Endothelial cell of umbilical vein (primary cell): ENCODE data around the gene POU6F1. TPM values are rescaled to one million over a fixed set of nuclear protein-coding genes. Genes with fewer than 3 reads are reported as not detected.

ENCODE experiments used
- BruUV-seq: library from RNA; stranded (reverse); fragments of 400-500 nt; replicated peaks from 2 replicates; lab custom pipeline; 2021; lab: Mats Ljungman, UMichigan
- CTCF ChIA-PET: fragments of 300-600, 350-600 bp; sonication (Branson Sonifier 250); formaldehyde crosslinking; loops from one replicate; lab custom pipeline; 2021; ENCODE audit warnings: antibody characterized with exemption, inconsistent platforms; lab: Charles Lee
- POLR2A ChIA-PET: fragments of 300-600, 350-600 bp; sonication (Branson Sonifier 250); formaldehyde crosslinking; loops from one replicate; lab custom pipeline; 2021; ENCODE audit warnings: antibody characterized with exemption, inconsistent platforms; lab: Charles Lee
- DNase-seq: peaks from one replicate; pipeline ENCODE4 v3.0.0-alpha.2; 2011; ENCODE audit warnings: low read depth, low spot score
- FAIRE-seq: peaks from 2 replicates; lab custom pipeline; 2011; peaks lifted over from hg19 to GRCh38; lab: Jason Lieb, UNC
- H2AFZ ChIP-seq: 2 replicates; pipeline ENCODE4 v1.6.0; 2012; ENCODE audit warnings: low read depth, low read length, control low read depth, inconsistent platforms
- H3K27ac ChIP-seq: 2 replicates; pipeline ENCODE4 v1.5.1; 2011; ENCODE audit warnings: low read depth, mild to moderate bottlenecking, control low read depth, low read length, moderate library complexity; ENCODE audit not compliant: insufficient read depth
- H3K27me3 ChIP-seq, 2 experiments: 2 replicates each; pipeline versions ENCODE4 v1.6.0 to v1.6.1; 2011; ENCODE audit warnings: low read length in 2 of 2, mixed read lengths in 1 of 2; ENCODE audit not compliant: control insufficient read depth in 2 of 2, insufficient read depth in 2 of 2
- H3K36me3 ChIP-seq, 2 experiments: 2 replicates in 1 of 2; 3 replicates in 1 of 2; pipeline ENCODE4 v1.5.1; 2011; ENCODE audit warnings: low read length in 2 of 2, mild to moderate bottlenecking in 1 of 2, moderate library complexity in 1 of 2; ENCODE audit not compliant: control insufficient read depth in 2 of 2, insufficient read depth in 2 of 2; ENCODE audit errors: extremely low read depth in 1 of 2
- H3K4me1 ChIP-seq: 3 replicates; pipeline ENCODE4 v1.5.1; 2011; ENCODE audit warnings: mild to moderate bottlenecking, low read length; ENCODE audit not compliant: control insufficient read depth, insufficient read depth; ENCODE audit errors: extremely low read depth
- H3K4me2 ChIP-seq: 2 replicates; pipeline ENCODE4 v1.6.1; 2011; ENCODE audit warnings: low read length, control low read depth, mixed read lengths; ENCODE audit not compliant: insufficient read depth
- H3K4me3 ChIP-seq, 3 experiments: fragments of 200-600 bp in 1 of 3; sonication (generic), shearing (Covaris generic) in 1 of 3; replicated peaks in 1 of 3; 2 replicates each; pipeline ENCODE4 v1.5.1; 2011 to 2016; ENCODE audit warnings: control low read depth in 3 of 3, low read length in 3 of 3, mild to moderate bottlenecking in 2 of 3, inconsistent platforms in 1 of 3, low read depth in 1 of 3, moderate library complexity in 1 of 3; ENCODE audit not compliant: insufficient read depth in 1 of 3
- H3K79me2 ChIP-seq: 2 replicates; pipeline ENCODE4 v1.6.0; 2012; ENCODE audit warnings: low read length, inconsistent platforms; ENCODE audit not compliant: control insufficient read depth, insufficient read depth
- H3K9ac ChIP-seq: replicated peaks from 2 replicates; pipeline ENCODE3; 2011; ENCODE audit warnings: low read length, control low read depth; ENCODE audit not compliant: insufficient read depth; ENCODE audit errors: extremely low read depth
- H3K9me1 ChIP-seq: replicated peaks from 3 replicates; pipeline ENCODE4 v1.6.0; 2011; ENCODE audit warnings: mild to moderate bottlenecking, low read length; ENCODE audit not compliant: control insufficient read depth, insufficient read depth; ENCODE audit errors: extremely low read depth
- H3K9me3 ChIP-seq: replicated peaks from 2 replicates; pipeline ENCODE4 v1.5.1; 2012; ENCODE audit warnings: low read length, inconsistent platforms; ENCODE audit not compliant: control insufficient read depth, insufficient read depth
- H4K20me1 ChIP-seq: replicated peaks from 2 replicates; pipeline ENCODE3; 2011; ENCODE audit warnings: mild to moderate bottlenecking, low read length; ENCODE audit not compliant: control insufficient read depth, insufficient read depth; ENCODE audit errors: extremely low read depth
- FOS ChIP-seq: IDR thresholded peaks from 2 replicates; pipeline ENCODE4 v1.6.1; 2011; ENCODE audit warnings: mild to moderate bottlenecking, low read length, moderate library complexity, borderline replicate concordance; ENCODE audit not compliant: insufficient read depth
- JUN ChIP-seq: IDR thresholded peaks from 2 replicates; pipeline ENCODE4 v1.6.1; 2011; ENCODE audit warnings: borderline replicate concordance, low read depth; ENCODE audit not compliant: insufficient read length, insufficient read depth
- MAX ChIP-seq: IDR thresholded peaks from 2 replicates; pipeline ENCODE4 v1.6.1; 2011; ENCODE audit not compliant: insufficient read depth, insufficient read length
- POLR2A ChIP-seq: IDR thresholded peaks from 2 replicates; pipeline ENCODE4 v1.6.1; 2012; ENCODE audit warnings: low read depth, mild to moderate bottlenecking, control low read depth, low read length
- POLR2AphosphoS5 ChIP-seq: IDR thresholded peaks from 2 replicates; pipeline ENCODE4 v1.6.1; 2012; ENCODE audit warnings: low read depth, mild to moderate bottlenecking, control low read depth, low read length, moderate library complexity; ENCODE audit not compliant: insufficient read depth
- dilution Hi-C: fragments of 300-500 bp; cut with MboI; formaldehyde crosslinking; loops from one replicate; pipeline ENCODE4 v1.15.0; 2019; ENCODE audit warnings: low sequenced_read_pairs; ENCODE audit not compliant: extremely low pct_ligation_motif_present
- intact Hi-C: fragments of 100-400 bp; cut with micrococcal nuclease; formaldehyde crosslinking; loops from one replicate; pipeline ENCODE4 v1.10.0; 2022
- polyA plus RNA-seq, 4 experiments: library from polyadenylated mRNA; depleted of rRNA in 3 of 4; stranded (reverse) in 3 of 4; unstranded in 1 of 4; fragments of >200 nt; gene quantifications; 2 replicates each; pipeline versions ENCODE4 v1.2.1 to v1.2.3, GENCODE V29; 2011 to 2012; ENCODE audit warnings: missing spikeins in 1 of 4
- total RNA-seq: library from RNA; stranded (reverse); gene quantifications from 2 replicates; pipeline ENCODE4 v1.2.3, GENCODE V29; 2021

The POU6F1 gene
- total and polyA plus RNA-seq, 2 donors (not counting 3 experiments of a cell fraction or from before 2014, with no cell fraction given): 5.4 to 14.4 TPM

- dilution Hi-C loops: no loop called here
- Histone ChIP-seq H3K9me1 (no peaks in the 10 kb centered on the region), H3K4me1 (peaks cover 10% of the 10 kb centered on the region), H4K20me1 (no peaks in the 10 kb centered on the region), H3K4me3 (peak within 1 kb of the TSS; percentile 61 to 93 (median 80)), H3K36me3 (no peaks in the 10 kb centered on the region), H3K79me2 (peaks cover 44% of the 10 kb centered on the region), H3K27me3 (no peaks in the 10 kb centered on the region), H3K9ac (peak within 1 kb of the TSS; percentile 81), H3K9me3 (no peaks in the 10 kb centered on the region), H3K27ac (peak within 1 kb of the TSS; percentile 67), H2AFZ (peak within 1 kb of the TSS; percentile 96), H3K4me2 (peak within 1 kb of the TSS; percentile 98)
- ChIA-PET CTCF (interaction anchor here (1.0 kb wide), 1 partner anchor 168 kb away, joined by 3 read pairs; no protein-coding TSS in a partner anchor), POLR2A (interaction anchor here (1.0 to 1.4 kb wide), 3 partner anchors 45 to 73 kb away, joined by 3 to 4 read pairs (median 3); partner anchors contain the start of gene POU6F1)
- TSS peak; percentile 56 for BruUV-seq
- FAIRE-seq (peak; percentile 85), DNase-seq (peak; percentile 97)
- TF ChIP-seq POLR2A (peak; percentile 36), FOS (no peak), JUN (peak; percentile 39), MAX (peak; percentile 46), POLR2AphosphoS5 (peak; percentile 18)
- intact Hi-C loops: loop anchor here (1.0 kb wide), 3 partner anchors 46 to 124 kb away; partner anchors contain the start of genes LETMD1 and POU6F1
Observed at GRCh38 chr12:51172515-51173431, 45.1 kb downstream of the POU6F1 start, which contains the start of gene TFCP2. TSS of gene TFCP2 (minus strand) at chr12:51173135. CDS start at chr12:51172422, 713 bp downstream.
